C4-2B (cell line): Measurements from ENCODE around the gene SLC24A3.

Experiments used
- H3K27ac ChIP-seq: fragments of 450-650 bp; 2 replicates; pipeline ENCODE4 v1.5.1; 2017
- CTCF ChIP-seq: fragments of 450-650 bp; conservative IDR thresholded peaks from 2 replicates; pipeline ENCODE4 v1.5.1; 2017; ENCODE audit warnings: mild to moderate bottlenecking
- ZFX ChIP-seq: fragments of 450-650 bp; IDR thresholded peaks from 2 replicates; pipeline ENCODE4 v1.6.1; 2017

SLC24A3 gene

DNA sequence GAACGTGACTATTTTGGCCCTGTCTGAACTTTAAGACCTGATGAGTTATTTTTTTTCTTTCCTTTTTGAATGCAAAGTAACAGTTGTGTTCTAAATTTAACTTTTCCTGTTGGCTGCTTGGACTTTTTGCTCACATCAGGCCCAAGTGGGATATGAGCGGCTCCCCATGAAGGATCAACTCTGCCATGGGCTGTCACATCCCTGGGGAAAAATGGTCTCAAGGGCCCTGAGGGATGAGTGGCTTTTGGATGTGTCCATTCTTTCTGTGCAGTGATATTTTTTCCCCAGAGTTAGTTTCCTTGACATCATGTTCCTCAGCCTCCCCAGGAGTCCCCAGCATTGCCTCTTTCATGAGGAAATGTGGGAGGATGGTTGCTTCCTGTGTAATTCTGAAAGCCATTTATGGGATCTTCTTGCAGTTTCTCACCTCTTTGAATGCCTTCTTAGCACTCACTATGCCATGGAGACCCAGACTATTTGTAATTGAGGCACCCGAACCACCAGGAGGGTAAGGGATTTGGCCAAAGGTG is 92.5 kb downstream of the SLC24A3 start:
- no peak overlapping the region for H3K27ac ChIP-seq
- TF ChIP-seq CTCF (no peak), ZFX (no peak)

GRCh38 chr20:19308146-19308545 is 95.7 kb downstream of the SLC24A3 start:
- no peak for TF ChIP-seq ZFX
- no peak for TF ChIP-seq CTCF
- no peak overlapping the region for H3K27ac ChIP-seq

DNA sequence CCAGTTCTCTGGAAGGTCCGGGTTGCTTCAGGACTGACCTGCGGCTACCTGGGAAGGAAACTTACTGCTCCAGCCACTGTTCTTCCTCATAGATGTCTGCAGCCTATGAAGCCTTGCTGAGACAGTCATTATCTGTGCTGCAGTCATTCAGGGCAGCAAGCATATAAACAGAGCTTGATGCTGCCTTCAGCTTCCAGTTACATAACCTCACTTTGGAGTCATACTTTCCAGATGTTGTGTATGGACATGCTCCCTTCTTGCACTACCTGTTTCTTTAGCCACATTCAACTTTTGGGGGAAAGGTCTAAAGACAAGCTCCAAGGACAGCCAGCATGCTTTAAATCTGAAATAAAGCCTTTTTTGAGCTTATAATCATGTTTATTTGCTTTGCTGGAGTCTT is 98.1 kb downstream of the SLC24A3 start:
- TF ChIP-seq ZFX (no peak), CTCF (no peak)
- no peak overlapping the region for H3K27ac ChIP-seq

- no peak overlapping the region for H3K27ac ChIP-seq
- TF ChIP-seq ZFX (no peak), CTCF (no peak)
Observed at GRCh38 chr20:19313342-19314069, 101.1 kb downstream of the SLC24A3 start.

GRCh38 chr20:19314621-19315020 is 102.2 kb downstream of the SLC24A3 start:
- TF ChIP-seq CTCF (no peak), ZFX (no peak)
- H3K27ac ChIP-seq, result no peak overlapping the region

GRCh38 chr20:19317237-19318069 is 105.0 kb downstream of the SLC24A3 start:
- H3K27ac ChIP-seq, result no peak overlapping the region
- TF ChIP-seq ZFX (no peak), CTCF (no peak)

- TF ChIP-seq CTCF (no peak), ZFX (no peak)
Observed at GRCh38 chr20:19318610-19319009, 106.2 kb downstream of the SLC24A3 start.

More at GRCh38 chr20:19318610-19319009, 106.2 kb downstream of the SLC24A3 start:
- H3K27ac ChIP-seq, result no peak overlapping the region
